Mesendoderm (in vitro differentiated cells): ENCODE measurements around the gene GRIK1.
A peak's percentile ranks its signal among the peaks of the same experiment; 100 is the strongest.

Source experiments
- DNase-seq: peaks from one replicate; pipeline ENCODE4 v3.0.0; 2013
- H2AK5ac ChIP-seq: 2 replicates; pipeline ENCODE4 v1.6.1; 2013; ENCODE audit warnings: low read length, inconsistent platforms
- H2BK120ac ChIP-seq: 2 replicates; pipeline ENCODE4 v1.6.1; 2013; ENCODE audit warnings: low read depth, mild to moderate bottlenecking, low read length, moderate library complexity, mixed read lengths
- H2BK15ac ChIP-seq: replicated peaks from 2 replicates; pipeline ENCODE4 v1.6.1; 2013; ENCODE audit warnings: low read depth, mild to moderate bottlenecking, moderate library complexity
- H2BK5ac ChIP-seq: 2 replicates; pipeline ENCODE4 v1.6.1; 2013; ENCODE audit warnings: low read length, inconsistent platforms
- H3K18ac ChIP-seq: 2 replicates; pipeline ENCODE4 v1.6.1; 2013; ENCODE audit warnings: mild to moderate bottlenecking, low read length, mixed read lengths
- H3K23ac ChIP-seq: one replicate; pipeline ENCODE4 v1.6.1; 2013; ENCODE audit warnings: low read length
- H3K27ac ChIP-seq: 2 replicates; pipeline ENCODE4 v1.5.1; 2013; ENCODE audit warnings: low read depth, mild to moderate bottlenecking, inconsistent platforms, low read length, moderate library complexity
- H3K27me3 ChIP-seq: 2 replicates; pipeline ENCODE4 v1.6.1; 2013; ENCODE audit warnings: low read length, control low read depth, mild to moderate bottlenecking, inconsistent platforms; ENCODE audit not compliant: insufficient read depth, poor library complexity
- H3K36me3 ChIP-seq: 2 replicates; pipeline ENCODE4 v1.6.1; 2013; ENCODE audit warnings: low read length, inconsistent platforms; ENCODE audit not compliant: control insufficient read depth, insufficient read depth
- H3K4ac ChIP-seq: one replicate; pipeline ENCODE4 v1.6.1; 2013; ENCODE audit warnings: low read depth, mild to moderate bottlenecking, low read length, moderate library complexity
- H3K4me1 ChIP-seq: 2 replicates; pipeline ENCODE4 v1.6.1; 2013; ENCODE audit warnings: low read depth, low read length, inconsistent platforms; ENCODE audit not compliant: control insufficient read depth
- H3K4me2 ChIP-seq: 2 replicates; pipeline ENCODE4 v1.6.1; 2013; ENCODE audit warnings: low read length
- H3K4me3 ChIP-seq: 2 replicates; pipeline ENCODE4 v1.5.1; 2013; ENCODE audit warnings: mild to moderate bottlenecking, low read length
- H3K56ac ChIP-seq: one replicate; pipeline ENCODE4 v1.6.1; 2013; ENCODE audit warnings: low read length
- H3K79me1 ChIP-seq: 2 replicates; pipeline ENCODE4 v1.6.1; 2013; ENCODE audit warnings: low read length, inconsistent platforms
- H3K79me2 ChIP-seq: 2 replicates; pipeline ENCODE4 v1.6.1; 2013; ENCODE audit warnings: mild to moderate bottlenecking, low read length; ENCODE audit not compliant: control insufficient read depth, insufficient read depth
- H3K9ac ChIP-seq: 2 replicates; pipeline ENCODE4 v1.6.1; 2013; ENCODE audit warnings: low read length, inconsistent platforms
- H4K5ac ChIP-seq: one replicate; pipeline ENCODE4 v1.6.1; 2013; ENCODE audit warnings: low read length
- H4K8ac ChIP-seq: one replicate; pipeline ENCODE4 v1.6.1; 2013; ENCODE audit warnings: low read depth, mild to moderate bottlenecking, control low read depth, low read length, moderate library complexity
- WGBS: extraction: QIAGEN DNeasy Blood & Tissue Kit; methylation state at CpG from one replicate; pipeline ENCODE4 v1.1.7; 2013; ENCODE audit warnings: low lambda C conversion rate, missing lambda C conversion rate; ENCODE audit not compliant: insufficient coverage; ENCODE audit errors: extremely low coverage; 5-methylcytosine and 5-hydroxymethylcytosine counted together

GRIK1 gene

GRCh38 chr21:29645666-29646553, 293.9 kb downstream of the GRIK1 start:
- Histone ChIP-seq H3K4me2 (no peak overlapping the region), H2BK120ac (no peak overlapping the region), H3K79me1 (no peaks in the 10 kb centered on the region), H3K9ac (no peak overlapping the region), H2BK5ac (no peak overlapping the region), H3K4ac (no peak overlapping the region), H3K18ac (no peak overlapping the region), H3K36me3 (no peaks in the 10 kb centered on the region), H3K56ac (no peak overlapping the region), H3K4me1 (no peaks in the 10 kb centered on the region), H3K79me2 (no peaks in the 10 kb centered on the region), H3K4me3 (no peak overlapping the region), H4K8ac (no peak overlapping the region), H2BK15ac (no peak overlapping the region), H3K27me3 (no peaks in the 10 kb centered on the region), H4K5ac (no peak overlapping the region), H3K27ac (no peak overlapping the region), H3K23ac (no peak overlapping the region), H2AK5ac (no peak overlapping the region)
- WGBS: no CpG with 5 or more reads among the region's 3 CpGs
- DNase-seq: no peak

GRCh38 chr21:29643289-29643688, 296.5 kb downstream of the GRIK1 start:
- Histone ChIP-seq H3K36me3 (no peaks in the 10 kb centered on the region), H3K79me2 (no peaks in the 10 kb centered on the region), H2AK5ac (no peak overlapping the region), H3K4ac (no peak overlapping the region), H3K79me1 (no peaks in the 10 kb centered on the region), H3K56ac (no peak overlapping the region), H3K27ac (no peak overlapping the region), H2BK120ac (no peak overlapping the region), H3K9ac (no peak overlapping the region), H2BK15ac (no peak overlapping the region), H4K5ac (no peak overlapping the region), H4K8ac (no peak overlapping the region), H3K4me2 (no peak overlapping the region), H3K27me3 (no peaks in the 10 kb centered on the region), H3K23ac (no peak overlapping the region), H3K4me1 (no peaks in the 10 kb centered on the region), H3K4me3 (no peak overlapping the region), H3K18ac (no peak overlapping the region), H2BK5ac (no peak overlapping the region)
- no CpG with 5 or more reads among the region's 3 CpGs for WGBS
- no peak for DNase-seq

- H2AK5ac ChIP-seq: no peak overlapping the region
- no peak overlapping the region for H3K9ac ChIP-seq
- H3K4me1 ChIP-seq: no peaks in the 10 kb centered on the region
- H4K5ac ChIP-seq: no peak overlapping the region
- H3K4ac ChIP-seq: no peak overlapping the region
- H3K27me3 ChIP-seq: no peaks in the 10 kb centered on the region
- H3K79me1 ChIP-seq: no peaks in the 10 kb centered on the region
- H3K18ac ChIP-seq: no peak overlapping the region
- no peak overlapping the region for H3K23ac ChIP-seq
- H3K79me2 ChIP-seq: no peaks in the 10 kb centered on the region
- no peak overlapping the region for H3K4me2 ChIP-seq
- H2BK15ac ChIP-seq: no peak overlapping the region
- no peak overlapping the region for H4K8ac ChIP-seq
- no peaks in the 10 kb centered on the region for H3K36me3 ChIP-seq
- H2BK120ac ChIP-seq: no peak overlapping the region
- no peak overlapping the region for H3K56ac ChIP-seq
- no peak overlapping the region for H3K4me3 ChIP-seq
- H3K27ac ChIP-seq: no peak overlapping the region
- no CpG with 5 or more reads among the region's 10 CpGs for WGBS
- no peak overlapping the region for H2BK5ac ChIP-seq
- DNase-seq: no peak
Observed at GRCh38 chr21:29642551-29643245, 297.1 kb downstream of the GRIK1 start.

GRCh38 chr21:29641635-29642550, 297.9 kb downstream of the GRIK1 start:
- H3K79me1 ChIP-seq: no peaks in the 10 kb centered on the region
- no CpG with 5 or more reads among the region's 7 CpGs for WGBS
- no peak overlapping the region for H2AK5ac ChIP-seq

GRCh38 chr21:29641001-29641634, 298.7 kb downstream of the GRIK1 start:
- H3K18ac ChIP-seq: no peak overlapping the region
- no peaks in the 10 kb centered on the region for H3K79me1 ChIP-seq
- H3K4me3 ChIP-seq: no peak overlapping the region
- no peak overlapping the region for H3K9ac ChIP-seq
- H2BK15ac ChIP-seq: no peak overlapping the region
- no peak overlapping the region for H3K4ac ChIP-seq
- no peak overlapping the region for H3K56ac ChIP-seq
- H3K36me3 ChIP-seq: no peaks in the 10 kb centered on the region
- DNase-seq: peak; percentile 3
- H3K27ac ChIP-seq: no peak overlapping the region
- no peak overlapping the region for H4K8ac ChIP-seq
- no peaks in the 10 kb centered on the region for H3K27me3 ChIP-seq
- no peak overlapping the region for H2AK5ac ChIP-seq
- no peak overlapping the region for H2BK120ac ChIP-seq
- no peaks in the 10 kb centered on the region for H3K4me1 ChIP-seq
- H3K4me2 ChIP-seq: no peak overlapping the region
- WGBS: no CpG with 5 or more reads among the region's 5 CpGs
- H4K5ac ChIP-seq: no peak overlapping the region
- H2BK5ac ChIP-seq: no peak overlapping the region
- H3K23ac ChIP-seq: no peak overlapping the region
- no peaks in the 10 kb centered on the region for H3K79me2 ChIP-seq

More at GRCh38 chr21:29641635-29642550, 297.9 kb downstream of the GRIK1 start:
- Histone ChIP-seq H2BK120ac (no peak overlapping the region), H3K4me2 (no peak overlapping the region), H3K56ac (no peak overlapping the region), H3K4me1 (no peaks in the 10 kb centered on the region), H3K4me3 (no peak overlapping the region), H3K79me2 (no peaks in the 10 kb centered on the region), H2BK15ac (no peak overlapping the region), H4K5ac (no peak overlapping the region), H4K8ac (no peak overlapping the region), H3K23ac (no peak overlapping the region), H3K27ac (no peak overlapping the region), H3K9ac (no peak overlapping the region), H2BK5ac (no peak overlapping the region), H3K4ac (no peak overlapping the region), H3K36me3 (no peaks in the 10 kb centered on the region), H3K27me3 (no peaks in the 10 kb centered on the region), H3K18ac (no peak overlapping the region)
- no peak for DNase-seq
